Suprapubic skin (tissue), 4 donors: ENCODE results near the gene CHRM3.

ENCODE experiments used
- POLR2A ChIP-seq, 2 donors: fragments of 450-650 bp; IDR thresholded peaks; one replicate each; pipeline ENCODE4 v1.6.1; 2017; ENCODE audit warnings: antibody characterized with exemption in 2 of 2, mild to moderate bottlenecking in 2 of 2, moderate library complexity in 2 of 2
- POLR2AphosphoS5 ChIP-seq, 3 donors: sonication (generic); formaldehyde crosslinking; IDR thresholded peaks; one replicate each; pipeline ENCODE4 v1.6.1; 2017; ENCODE audit warnings: antibody characterized with exemption in 3 of 3
- TF ChIP-seq, protein P1 (sequence below), 2 donors: fragments of 200-600 bp in 1 of 2; fragments of 450-650 bp in 1 of 2; sonication (generic) in 1 of 2; IDR thresholded peaks; one replicate each; pipeline ENCODE4 v1.5.1; 2016 to 2019; ENCODE audit warnings: antibody characterized with exemption in 2 of 2, mild to moderate bottlenecking in 1 of 2, moderate library complexity in 1 of 2

GRCh38 chr1:239363930-239364329 is 22.4 kb upstream of the CHRM3 start:
- TF ChIP-seq, protein P1, sequence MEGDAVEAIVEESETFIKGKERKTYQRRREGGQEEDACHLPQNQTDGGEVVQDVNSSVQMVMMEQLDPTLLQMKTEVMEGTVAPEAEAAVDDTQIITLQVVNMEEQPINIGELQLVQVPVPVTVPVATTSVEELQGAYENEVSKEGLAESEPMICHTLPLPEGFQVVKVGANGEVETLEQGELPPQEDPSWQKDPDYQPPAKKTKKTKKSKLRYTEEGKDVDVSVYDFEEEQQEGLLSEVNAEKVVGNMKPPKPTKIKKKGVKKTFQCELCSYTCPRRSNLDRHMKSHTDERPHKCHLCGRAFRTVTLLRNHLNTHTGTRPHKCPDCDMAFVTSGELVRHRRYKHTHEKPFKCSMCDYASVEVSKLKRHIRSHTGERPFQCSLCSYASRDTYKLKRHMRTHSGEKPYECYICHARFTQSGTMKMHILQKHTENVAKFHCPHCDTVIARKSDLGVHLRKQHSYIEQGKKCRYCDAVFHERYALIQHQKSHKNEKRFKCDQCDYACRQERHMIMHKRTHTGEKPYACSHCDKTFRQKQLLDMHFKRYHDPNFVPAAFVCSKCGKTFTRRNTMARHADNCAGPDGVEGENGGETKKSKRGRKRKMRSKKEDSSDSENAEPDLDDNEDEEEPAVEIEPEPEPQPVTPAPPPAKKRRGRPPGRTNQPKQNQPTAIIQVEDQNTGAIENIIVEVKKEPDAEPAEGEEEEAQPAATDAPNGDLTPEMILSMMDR (IDR thresholded peaks at IDR 0.05) = no peak
- TF ChIP-seq POLR2A (IDR thresholded peaks at IDR 0.05) (no peak), POLR2AphosphoS5 (IDR thresholded peaks at IDR 0.05) (no peak)
